Testis (tissue), 2 donors: ENCODE results near the gene DNAJC8.

Experiments used
- POLR2A ChIP-seq: fragments of 450-650 bp; IDR thresholded peaks from one replicate; pipeline ENCODE4 v1.6.1; 2017; ENCODE audit warnings: antibody characterized with exemption, mild to moderate bottlenecking, moderate library complexity
- TF ChIP-seq, protein P1 (sequence below), 3 experiments: fragments of 450-650 bp in 2 of 3; fragments of 200-600 bp in 1 of 3; sonication (generic) in 1 of 3; IDR thresholded peaks; one replicate each; pipeline ENCODE4 v1.5.1; 2016 to 2019; ENCODE audit warnings: antibody characterized with exemption in 3 of 3, mild to moderate bottlenecking in 2 of 3, moderate library complexity in 1 of 3

GRCh38 chr1:28266920-28267322 lies 34.1 kb upstream of the DNAJC8 start:
- no peak for TF ChIP-seq POLR2A
- TF ChIP-seq, protein P1, sequence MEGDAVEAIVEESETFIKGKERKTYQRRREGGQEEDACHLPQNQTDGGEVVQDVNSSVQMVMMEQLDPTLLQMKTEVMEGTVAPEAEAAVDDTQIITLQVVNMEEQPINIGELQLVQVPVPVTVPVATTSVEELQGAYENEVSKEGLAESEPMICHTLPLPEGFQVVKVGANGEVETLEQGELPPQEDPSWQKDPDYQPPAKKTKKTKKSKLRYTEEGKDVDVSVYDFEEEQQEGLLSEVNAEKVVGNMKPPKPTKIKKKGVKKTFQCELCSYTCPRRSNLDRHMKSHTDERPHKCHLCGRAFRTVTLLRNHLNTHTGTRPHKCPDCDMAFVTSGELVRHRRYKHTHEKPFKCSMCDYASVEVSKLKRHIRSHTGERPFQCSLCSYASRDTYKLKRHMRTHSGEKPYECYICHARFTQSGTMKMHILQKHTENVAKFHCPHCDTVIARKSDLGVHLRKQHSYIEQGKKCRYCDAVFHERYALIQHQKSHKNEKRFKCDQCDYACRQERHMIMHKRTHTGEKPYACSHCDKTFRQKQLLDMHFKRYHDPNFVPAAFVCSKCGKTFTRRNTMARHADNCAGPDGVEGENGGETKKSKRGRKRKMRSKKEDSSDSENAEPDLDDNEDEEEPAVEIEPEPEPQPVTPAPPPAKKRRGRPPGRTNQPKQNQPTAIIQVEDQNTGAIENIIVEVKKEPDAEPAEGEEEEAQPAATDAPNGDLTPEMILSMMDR (IDR thresholded peaks at IDR 0.05): no peak
